GM19023 (cell line): ENCODE data around the gene FOLR2.
"Not testable (repeated sequence)": the region's sequence is repeated elsewhere in the genome, so short reads cannot be mapped to it uniquely, and the experiment has no call there.

Source experiments
- ATAC-seq: cut with Tn5 transposase; IDR thresholded peaks from one replicate; pipeline ENCODE4 v1.9.1; 2021; ENCODE audit warnings: mild to moderate bottlenecking, moderate library complexity; ENCODE audit not compliant: unreplicated experiment

The FOLR2 gene

GRCh38 chr11:72204886-72205285, 11.7 kb upstream of the FOLR2 start:
- ATAC-seq = no peak

- ATAC-seq = not testable (repeated sequence)
These were observed 9.8 kb upstream of the FOLR2 start for GRCh38 chr11:72206794-72207193.

- no peak for ATAC-seq
These were observed 8.3 kb upstream of the FOLR2 start for GRCh38 chr11:72208281-72208680.

GRCh38 chr11:72209101-72209500, 7.5 kb upstream of the FOLR2 start:
- no peak for ATAC-seq

- no peak for ATAC-seq
These were observed 1.2 kb downstream of the FOLR2 start for GRCh38 chr11:72217841-72218240.

GRCh38 chr11:72218251-72218745, 1.7 kb downstream of the FOLR2 start:
- no peak for ATAC-seq

- no peak for ATAC-seq
These were observed 4.2 kb downstream of the FOLR2 start for GRCh38 chr11:72220696-72221363.

GRCh38 chr11:72221386-72222075, 4.9 kb downstream of the FOLR2 start:
- ATAC-seq = no peak

- ATAC-seq = no peak
These were observed 5.7 kb downstream of the FOLR2 start for GRCh38 chr11:72222106-72222891.

GRCh38 chr11:72222907-72223614, 6.5 kb downstream of the FOLR2 start:
- ATAC-seq = peak; percentile 68

GRCh38 chr11:72223615-72224563, 7.3 kb downstream of the FOLR2 start:
- peak; percentile 58 for ATAC-seq

- no peak for ATAC-seq
These were observed 8.2 kb downstream of the FOLR2 start, which contains the start of gene INPPL1 for GRCh38 chr11:72224564-72225410. Gene INPPL1, plus strand, starts transcription at chr11:72224767. Its CDS starts 218 bp downstream, at chr11:72224985.

- ATAC-seq = no peak
These were observed 8.9 kb downstream of the FOLR2 start for GRCh38 chr11:72225411-72225951.

- no peak for ATAC-seq
These were observed 10.1 kb downstream of the FOLR2 start for GRCh38 chr11:72226701-72227100.

GRCh38 chr11:72227316-72228228, 11.0 kb downstream of the FOLR2 start:
- ATAC-seq = no peak

- no peak for ATAC-seq
These were observed 11.7 kb downstream of the FOLR2 start for GRCh38 chr11:72228229-72228843.

- no peak for ATAC-seq
These were observed 12.2 kb downstream of the FOLR2 start for GRCh38 chr11:72228844-72229231.
